ENCODE results near the gene CAP2.

CAP2 gene

DNA sequence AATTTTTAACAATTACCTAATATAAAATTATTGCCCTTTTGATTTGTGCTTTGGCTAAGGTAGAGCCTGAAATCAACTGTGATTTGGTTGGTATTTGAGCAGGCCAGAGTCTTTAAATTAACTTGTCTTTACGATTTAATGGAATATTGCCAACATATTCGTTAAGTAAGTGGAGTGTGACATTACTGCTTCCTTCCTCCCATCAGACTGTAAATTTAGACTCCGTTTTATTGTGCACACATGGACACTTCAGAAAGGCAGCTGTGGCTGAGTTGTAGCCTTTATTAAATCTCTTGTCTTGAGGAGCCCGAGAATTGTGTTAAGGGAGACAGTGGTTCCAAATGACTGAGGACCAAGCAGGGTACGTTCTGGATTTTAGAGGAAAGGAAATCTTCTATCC, 57.4 kb downstream of the CAP2 start:
- 33% methylated on average over 1 of the region's 5 CpGs for WGBS
- H3K18ac ChIP-seq (ENCODE audit: low read depth in 1 of 2, low read length in 2 of 2) = no peak overlapping the region

DNA sequence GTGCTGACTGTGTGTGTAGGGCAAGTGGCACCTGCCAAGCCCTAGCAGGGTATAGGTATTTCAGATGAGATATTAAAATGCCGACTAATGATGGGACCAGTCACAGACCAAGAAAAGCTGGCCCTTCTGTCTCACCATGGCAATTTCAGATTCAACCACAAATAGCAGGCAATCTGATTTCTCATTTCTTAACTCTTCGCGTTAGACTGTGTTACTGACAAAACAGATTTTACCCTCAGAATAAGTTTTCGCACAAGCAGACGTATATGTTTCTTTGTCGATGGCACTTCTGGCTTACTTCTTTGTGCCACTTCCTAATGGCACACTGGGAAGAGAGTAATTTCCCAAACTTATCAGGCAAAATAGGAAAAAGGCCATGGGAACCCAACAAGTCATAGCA, 58.7 kb downstream of the CAP2 start:
- Histone ChIP-seq H3K79me1 (replicated peaks; ENCODE audit: low read length, poor library complexity, severe bottlenecking) (peaks cover 24% of the 10 kb centered on the region), H4K8ac (ENCODE audit: low read length) (no peak overlapping the region), H3K9ac (ENCODE audit: low read length) (no peak overlapping the region), H3K18ac (ENCODE audit: low read depth in 1 of 2, low read length in 2 of 2) (no peak overlapping the region), H2AK5ac (ENCODE audit: low read length, severe bottlenecking) (no peak overlapping the region), H3K27ac (ENCODE audit: low read length, poor library complexity, severe bottlenecking) (no peak overlapping the region), H3K14ac (ENCODE audit: low read length in 2 of 2) (no peak overlapping the region), H2BK120ac (ENCODE audit: low read depth, low read length) (no peak overlapping the region), H3K23ac (ENCODE audit: low read length in 2 of 2) (no peak overlapping the region), H4K91ac (ENCODE audit: low read length) (no peak overlapping the region), H2BK15ac (ENCODE audit: low read depth, poor library complexity, severe bottlenecking) (no peak overlapping the region), H3K4me1 (ENCODE audit: control insufficient read depth, insufficient read depth, low read depth, low read length) (peaks cover 12% of the 10 kb centered on the region), H3K9me3 (ENCODE audit: control insufficient read depth, low read length) (no peaks in the 10 kb centered on the region), H2AFZ (ENCODE audit: low read depth, low read length) (no peak overlapping the region), H2BK5ac (ENCODE audit: low read depth, low read length, poor library complexity, severe bottlenecking) (no peak overlapping the region), H2BK12ac (ENCODE audit: low read length in 2 of 2) (no peak overlapping the region), H3K36me3 (ENCODE audit: control insufficient read depth in 1 of 2, insufficient read depth in 2 of 2, low read depth in 1 of 2, low read length in 2 of 2) (peaks cover 0 to 2% of the 10 kb centered on the region in 2 experiments), H3K4me2 (ENCODE audit: low read length, poor library complexity, severe bottlenecking) (no peak overlapping the region), H3K4ac (ENCODE audit: low read depth in 1 of 2, low read length in 2 of 2) (no peak overlapping the region), H3K4me3 (ENCODE audit: insufficient read depth in 1 of 2, low read depth in 1 of 2, low read length in 2 of 2) (no peak overlapping the region), H3K27me3 (ENCODE audit: control insufficient read depth in 1 of 2, insufficient read depth in 1 of 2, low read length in 2 of 2) (no peaks in the 10 kb centered on the region)
- WGBS = 97% methylated on average over 6 of the region's 6 CpGs
- no peak for DNase-seq

More for the DNA sequence above, 57.4 kb downstream of the CAP2 start:
- peaks cover 14% of the 10 kb centered on the region for H3K4me1 ChIP-seq (ENCODE audit: control insufficient read depth, insufficient read depth, low read depth, low read length)
- no peak for DNase-seq
- H2BK15ac ChIP-seq (ENCODE audit: low read depth, poor library complexity, severe bottlenecking) = no peak overlapping the region
- H3K9ac ChIP-seq (ENCODE audit: low read length) = no peak overlapping the region
- H3K4me2 ChIP-seq (ENCODE audit: low read length, poor library complexity, severe bottlenecking) = no peak overlapping the region
- H3K14ac ChIP-seq (ENCODE audit: low read length in 2 of 2) = no peak overlapping the region
- peaks cover 0 to 2% of the 10 kb centered on the region in 2 experiments for H3K36me3 ChIP-seq (ENCODE audit: control insufficient read depth in 1 of 2, insufficient read depth in 2 of 2, low read depth in 1 of 2, low read length in 2 of 2)
- H2AK5ac ChIP-seq (ENCODE audit: low read length, severe bottlenecking) = no peak overlapping the region
- H2BK5ac ChIP-seq (ENCODE audit: low read depth, low read length, poor library complexity, severe bottlenecking) = no peak overlapping the region
- no peak overlapping the region for H2BK120ac ChIP-seq (ENCODE audit: low read depth, low read length)
- H3K4ac ChIP-seq (ENCODE audit: low read depth in 1 of 2, low read length in 2 of 2) = no peak overlapping the region
- H3K79me1 ChIP-seq (replicated peaks; ENCODE audit: low read length, poor library complexity, severe bottlenecking) = peaks cover 16% of the 10 kb centered on the region
- no peak overlapping the region for H4K91ac ChIP-seq (ENCODE audit: low read length)
- no peaks in the 10 kb centered on the region for H3K9me3 ChIP-seq (ENCODE audit: control insufficient read depth, low read length)
- H2BK12ac ChIP-seq (ENCODE audit: low read length in 2 of 2) = no peak overlapping the region
- no peak overlapping the region for H3K4me3 ChIP-seq (ENCODE audit: insufficient read depth in 1 of 2, low read depth in 1 of 2, low read length in 2 of 2)
- H2AFZ ChIP-seq (ENCODE audit: low read depth, low read length) = no peak overlapping the region
- no peak overlapping the region for H4K8ac ChIP-seq (ENCODE audit: low read length)
- no peak overlapping the region for H3K23ac ChIP-seq (ENCODE audit: low read length in 2 of 2)
- no peaks in the 10 kb centered on the region for H3K27me3 ChIP-seq (ENCODE audit: control insufficient read depth in 1 of 2, insufficient read depth in 1 of 2, low read length in 2 of 2)
- peak overlapping the region; percentile 34 for H3K27ac ChIP-seq (ENCODE audit: low read length, poor library complexity, severe bottlenecking)

DNA sequence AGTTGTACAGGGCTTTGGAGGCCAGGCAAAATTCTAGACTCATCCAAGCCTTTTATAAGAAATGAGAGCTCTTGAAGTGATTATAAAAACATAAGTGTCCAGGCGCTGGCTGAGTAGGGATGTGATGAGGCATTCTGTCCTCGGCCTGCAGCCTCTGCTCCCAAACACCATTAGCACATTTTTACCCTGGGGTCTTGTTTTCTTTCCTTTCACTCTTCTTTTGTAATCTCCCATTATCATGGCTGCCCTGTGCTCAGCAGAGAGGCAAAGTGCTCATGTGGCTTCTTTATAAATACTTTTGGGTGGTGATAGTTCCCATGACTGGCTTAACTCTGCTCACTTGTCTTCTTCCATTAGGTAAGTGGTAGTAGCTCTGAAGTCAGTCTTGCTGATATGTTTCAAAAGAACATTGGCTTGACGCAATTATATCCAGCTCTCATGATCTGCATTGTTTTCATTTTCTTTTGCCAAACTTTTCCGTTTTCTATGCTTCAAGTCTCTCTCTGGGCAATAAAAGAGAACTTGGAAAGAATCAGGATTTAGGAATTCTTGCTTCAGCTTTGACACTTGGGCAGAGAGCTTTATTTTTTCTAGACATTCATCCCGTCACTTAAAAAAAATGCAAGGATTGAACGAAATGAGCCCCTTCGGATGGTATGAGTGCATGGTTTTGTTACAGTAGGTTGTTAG, 61.1 kb downstream of the CAP2 start:
- Histone ChIP-seq H3K4me2 (ENCODE audit: low read length, poor library complexity, severe bottlenecking) (no peak overlapping the region), H4K91ac (ENCODE audit: low read length) (no peak overlapping the region), H3K4me3 (ENCODE audit: insufficient read depth in 1 of 2, low read depth in 1 of 2, low read length in 2 of 2) (no peak overlapping the region), H3K18ac (ENCODE audit: low read depth in 1 of 2, low read length in 2 of 2) (no peak overlapping the region), H2BK12ac (ENCODE audit: low read length in 2 of 2) (no peak overlapping the region), H2AK5ac (ENCODE audit: low read length, severe bottlenecking) (peak overlapping the region; percentile 21), H3K4ac (ENCODE audit: low read depth in 1 of 2, low read length in 2 of 2) (no peak overlapping the region), H2BK15ac (ENCODE audit: low read depth, poor library complexity, severe bottlenecking) (no peak overlapping the region), H2BK120ac (ENCODE audit: low read depth, low read length) (no peak overlapping the region), H3K79me1 (replicated peaks; ENCODE audit: low read length, poor library complexity, severe bottlenecking) (peaks cover 29% of the 10 kb centered on the region), H3K27me3 (ENCODE audit: control insufficient read depth in 1 of 2, insufficient read depth in 1 of 2, low read length in 2 of 2) (no peaks in the 10 kb centered on the region), H3K23ac (ENCODE audit: low read length in 2 of 2) (no peak overlapping the region), H3K9ac (ENCODE audit: low read length) (peak overlapping the region; percentile 16), H3K4me1 (ENCODE audit: control insufficient read depth, insufficient read depth, low read depth, low read length) (peaks cover 4% of the 10 kb centered on the region), H3K14ac (ENCODE audit: low read length in 2 of 2) (no peak overlapping the region), H3K36me3 (ENCODE audit: control insufficient read depth in 1 of 2, insufficient read depth in 2 of 2, low read depth in 1 of 2, low read length in 2 of 2) (peaks cover 0 to 2% of the 10 kb centered on the region in 2 experiments), H4K8ac (ENCODE audit: low read length) (no peak overlapping the region), H3K27ac (ENCODE audit: low read length, poor library complexity, severe bottlenecking) (peak overlapping the region; percentile 66), H2BK5ac (ENCODE audit: low read depth, low read length, poor library complexity, severe bottlenecking) (peak overlapping the region; percentile 40), H2AFZ (ENCODE audit: low read depth, low read length) (no peak overlapping the region), H3K9me3 (ENCODE audit: control insufficient read depth, low read length) (no peaks in the 10 kb centered on the region)
- peak; percentile 47 for DNase-seq
- WGBS = 69% methylated on average over 4 of the region's 7 CpGs

DNA sequence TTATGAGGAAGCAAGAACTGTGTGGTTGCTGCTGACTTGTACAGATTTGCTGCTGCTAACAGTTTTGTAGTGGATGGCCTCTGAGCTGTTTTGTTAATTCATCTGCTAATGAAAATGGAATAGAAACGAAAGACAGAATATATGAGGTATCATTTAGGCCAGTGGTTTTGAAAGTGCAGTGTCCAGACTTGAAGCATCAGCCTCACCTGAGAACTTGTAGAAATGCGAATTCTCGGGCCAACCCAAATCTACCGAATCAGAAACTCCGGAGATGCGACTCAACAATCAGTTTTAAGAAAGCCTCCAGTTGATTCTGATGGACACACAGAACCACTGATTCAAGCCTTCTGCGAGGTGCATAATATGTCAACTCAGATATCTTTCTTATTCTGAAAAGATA, 62.5 kb downstream of the CAP2 start:
- H3K14ac ChIP-seq (ENCODE audit: low read length in 2 of 2) = no peak overlapping the region
- no peak overlapping the region for H3K23ac ChIP-seq (ENCODE audit: low read length in 2 of 2)
- no peak overlapping the region for H3K4ac ChIP-seq (ENCODE audit: low read depth in 1 of 2, low read length in 2 of 2)
- H2BK5ac ChIP-seq (ENCODE audit: low read depth, low read length, poor library complexity, severe bottlenecking) = no peak overlapping the region
- H3K9ac ChIP-seq (ENCODE audit: low read length) = no peak overlapping the region
- no peaks in the 10 kb centered on the region for H3K27me3 ChIP-seq (ENCODE audit: control insufficient read depth in 1 of 2, insufficient read depth in 1 of 2, low read length in 2 of 2)
- peaks cover 2% of the 10 kb centered on the region for H3K4me1 ChIP-seq (ENCODE audit: control insufficient read depth, insufficient read depth, low read depth, low read length)
- H2AK5ac ChIP-seq (ENCODE audit: low read length, severe bottlenecking) = peak overlapping the region; percentile 91
- DNase-seq = no peak
- WGBS = 98% methylated on average over 6 of the region's 7 CpGs
- H3K36me3 ChIP-seq (ENCODE audit: control insufficient read depth in 1 of 2, insufficient read depth in 2 of 2, low read depth in 1 of 2, low read length in 2 of 2) = peaks cover 0 to 5% of the 10 kb centered on the region in 2 experiments
- H3K4me2 ChIP-seq (ENCODE audit: low read length, poor library complexity, severe bottlenecking) = no peak overlapping the region
- no peak overlapping the region for H3K27ac ChIP-seq (ENCODE audit: low read length, poor library complexity, severe bottlenecking)
- H3K79me1 ChIP-seq (replicated peaks; ENCODE audit: low read length, poor library complexity, severe bottlenecking) = peaks cover 26% of the 10 kb centered on the region
- H2BK15ac ChIP-seq (ENCODE audit: low read depth, poor library complexity, severe bottlenecking) = no peak overlapping the region
- no peak overlapping the region for H4K8ac ChIP-seq (ENCODE audit: low read length)
- no peak overlapping the region for H2BK12ac ChIP-seq (ENCODE audit: low read length in 2 of 2)
- no peak overlapping the region for H4K91ac ChIP-seq (ENCODE audit: low read length)
- H3K4me3 ChIP-seq (ENCODE audit: insufficient read depth in 1 of 2, low read depth in 1 of 2, low read length in 2 of 2) = no peak overlapping the region
- no peak overlapping the region for H2BK120ac ChIP-seq (ENCODE audit: low read depth, low read length)
- no peak overlapping the region for H2AFZ ChIP-seq (ENCODE audit: low read depth, low read length)
- H3K9me3 ChIP-seq (ENCODE audit: control insufficient read depth, low read length) = no peaks in the 10 kb centered on the region
- H3K18ac ChIP-seq (ENCODE audit: low read depth in 1 of 2, low read length in 2 of 2) = no peak overlapping the region
